HG02678 (cell line): ENCODE measurements around the gene APBB2.

Experiments
- ATAC-seq: cut with Tn5 transposase; IDR thresholded peaks from one replicate; pipeline ENCODE4 v1.9.1; 2021; ENCODE audit warnings: mild to moderate bottlenecking, moderate library complexity; ENCODE audit not compliant: unreplicated experiment

The APBB2 gene

DNA sequence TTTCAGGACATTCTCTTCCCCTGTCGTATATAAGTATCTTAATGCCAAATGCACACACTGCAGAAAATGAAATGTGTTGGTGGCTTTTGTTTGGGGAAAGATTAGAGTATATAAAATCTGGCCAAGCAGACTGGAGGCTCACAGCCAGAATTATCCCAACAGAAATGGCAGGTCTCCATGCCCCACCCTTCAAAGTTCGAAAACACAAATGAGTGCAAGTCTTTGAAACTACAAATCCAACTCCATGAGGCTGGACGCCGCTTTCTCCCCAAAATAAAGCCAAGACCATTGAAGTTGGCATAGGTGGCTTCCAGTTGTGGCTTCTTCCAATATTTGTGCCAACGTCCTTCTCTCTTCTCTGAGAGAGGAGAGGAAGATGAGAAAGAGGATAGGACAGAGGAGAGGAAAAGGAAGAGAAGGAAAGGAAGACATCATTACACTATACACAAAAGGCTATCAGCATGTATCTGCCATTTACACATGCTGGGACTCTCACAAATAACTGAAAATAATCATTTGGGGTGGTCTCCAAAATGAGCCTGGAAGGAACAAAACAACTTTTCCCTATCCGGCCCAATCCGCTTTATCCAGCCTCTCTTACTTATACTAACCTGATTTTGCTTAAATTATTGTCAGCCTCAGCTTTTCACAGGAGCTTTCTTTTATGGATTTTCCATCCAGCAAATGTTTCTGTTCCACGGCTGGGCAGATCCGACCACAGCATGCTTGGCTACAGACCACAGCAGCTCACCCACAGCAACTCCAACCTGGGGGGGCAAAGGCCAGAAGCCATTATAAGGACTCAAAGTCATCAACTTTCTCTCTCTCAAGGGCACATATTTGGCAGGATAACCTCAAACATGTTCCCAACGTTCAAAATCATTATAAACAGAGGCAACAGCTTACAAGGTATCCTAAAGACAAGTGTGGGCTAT is 71.7 kb downstream of the APBB2 start:
- ATAC-seq = no peak

GRCh38 chr4:41141900-41142299 is 72.4 kb downstream of the APBB2 start:
- no peak for ATAC-seq

DNA sequence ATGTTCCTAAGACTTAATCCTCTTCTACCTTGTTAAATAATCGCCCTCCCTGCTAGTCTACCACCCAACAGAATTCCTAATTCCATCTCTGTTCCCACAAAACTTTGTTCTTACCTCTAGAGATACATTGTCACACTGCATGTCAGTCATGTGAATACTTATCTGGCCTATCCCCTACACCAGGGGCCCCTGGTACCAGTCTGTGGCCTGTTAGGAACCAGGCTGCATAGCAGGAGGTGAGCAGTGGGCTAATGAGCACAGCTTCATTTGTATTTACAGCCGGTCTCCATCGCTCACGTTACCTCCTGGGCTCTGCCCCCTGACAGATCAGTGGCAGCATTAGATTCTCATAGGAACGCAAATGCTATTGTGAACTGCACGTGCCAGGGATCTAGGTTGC is 73.9 kb downstream of the APBB2 start:
- no peak for ATAC-seq

- ATAC-seq = no peak
These were observed 76.5 kb downstream of the APBB2 start for GRCh38 chr4:41137879-41138278.

- ATAC-seq = no peak
These were observed 77.9 kb downstream of the APBB2 start for GRCh38 chr4:41136456-41136855.

GRCh38 chr4:41135801-41136200 is 78.5 kb downstream of the APBB2 start:
- ATAC-seq = no peak

GRCh38 chr4:41134581-41134980 is 79.8 kb downstream of the APBB2 start:
- ATAC-seq = no peak

DNA sequence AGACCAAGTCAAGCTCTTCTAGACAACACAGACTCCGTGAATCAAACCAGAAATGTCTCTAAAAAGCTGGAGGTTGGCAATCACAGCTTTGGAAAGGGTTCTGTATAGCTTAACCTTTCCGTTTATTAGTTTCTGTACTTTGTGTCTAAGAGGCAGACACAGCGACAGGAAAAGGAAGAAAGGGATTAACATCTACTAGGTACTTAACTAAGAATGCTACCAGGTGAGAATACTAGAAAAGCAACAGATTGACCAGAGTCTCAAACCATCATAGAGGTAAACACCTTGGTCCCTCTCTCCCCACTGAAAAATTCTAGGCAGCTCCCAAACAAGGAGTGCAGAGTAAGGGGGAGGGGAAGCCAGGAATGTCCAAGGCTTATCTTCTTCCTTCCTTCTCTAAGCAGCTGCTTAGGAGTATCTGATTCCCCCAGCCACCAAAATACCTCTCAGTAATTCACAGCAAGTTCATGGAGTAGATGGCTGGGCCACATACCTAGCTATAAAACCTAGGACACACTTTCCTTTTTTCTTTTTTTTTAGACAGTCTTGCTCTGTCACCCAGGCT is 80.8 kb downstream of the APBB2 start:
- ATAC-seq = no peak

DNA sequence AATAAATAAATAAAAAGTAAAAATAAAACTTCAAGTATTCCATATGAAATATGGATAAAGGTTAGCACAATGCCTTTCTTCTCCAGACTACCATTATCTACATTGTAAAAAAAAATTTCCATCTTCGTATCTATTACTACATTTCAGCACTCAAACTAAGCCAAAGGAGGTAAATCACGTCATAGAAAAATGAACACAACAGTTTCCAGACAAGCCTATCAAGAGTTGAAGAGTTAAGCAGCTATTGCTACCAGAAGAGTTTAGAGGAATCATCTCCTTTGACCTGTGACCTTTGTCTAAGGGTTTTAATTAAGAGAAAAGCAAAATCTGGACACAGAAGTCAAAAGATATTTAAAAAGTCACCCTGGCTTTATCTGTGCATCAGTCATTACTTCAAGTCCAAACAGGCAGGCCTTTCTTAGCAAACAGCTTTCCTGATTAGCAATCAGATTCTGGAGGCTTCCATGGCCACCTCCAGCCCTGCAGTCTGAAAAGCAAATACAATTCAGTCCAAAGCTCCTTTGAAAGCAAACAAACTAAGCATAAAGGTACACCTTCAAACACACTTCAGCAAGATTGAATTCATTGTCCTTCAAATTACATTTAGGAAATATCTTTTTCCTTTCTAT is 82.2 kb downstream of the APBB2 start:
- no peak for ATAC-seq

DNA sequence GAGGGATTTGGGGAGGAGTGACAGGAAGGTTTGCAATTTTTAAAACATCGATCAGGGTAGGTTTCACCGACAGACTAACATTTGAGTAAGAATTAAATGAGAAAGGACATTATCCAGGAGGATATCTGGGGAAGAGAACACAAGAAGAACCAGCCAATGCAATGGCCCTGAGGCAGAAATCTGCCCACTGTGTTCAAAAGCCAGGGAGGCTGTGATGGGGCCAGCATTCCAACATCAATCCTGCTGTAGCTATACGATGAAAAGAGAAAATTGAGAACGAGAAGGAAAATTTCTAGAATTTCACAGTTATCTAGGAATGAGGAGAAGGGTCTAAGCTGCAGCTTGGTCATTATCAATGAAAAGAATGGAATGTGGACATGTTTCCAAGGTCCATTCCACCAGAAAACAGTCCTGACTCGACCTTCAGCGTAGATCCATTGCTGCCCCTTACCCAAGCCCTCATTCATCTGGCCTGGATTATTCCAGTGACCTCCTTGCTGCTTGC is 84.4 kb downstream of the APBB2 start:
- ATAC-seq = no peak

GRCh38 chr4:41129128-41129754 is 85.1 kb downstream of the APBB2 start:
- ATAC-seq = no peak

- no peak for ATAC-seq
These were observed 88.6 kb downstream of the APBB2 start for GRCh38 chr4:41125558-41126311.

GRCh38 chr4:41124916-41125548 is 89.3 kb downstream of the APBB2 start:
- no peak for ATAC-seq

- ATAC-seq = no peak
These were observed 91.6 kb downstream of the APBB2 start for GRCh38 chr4:41122775-41123174.

DNA sequence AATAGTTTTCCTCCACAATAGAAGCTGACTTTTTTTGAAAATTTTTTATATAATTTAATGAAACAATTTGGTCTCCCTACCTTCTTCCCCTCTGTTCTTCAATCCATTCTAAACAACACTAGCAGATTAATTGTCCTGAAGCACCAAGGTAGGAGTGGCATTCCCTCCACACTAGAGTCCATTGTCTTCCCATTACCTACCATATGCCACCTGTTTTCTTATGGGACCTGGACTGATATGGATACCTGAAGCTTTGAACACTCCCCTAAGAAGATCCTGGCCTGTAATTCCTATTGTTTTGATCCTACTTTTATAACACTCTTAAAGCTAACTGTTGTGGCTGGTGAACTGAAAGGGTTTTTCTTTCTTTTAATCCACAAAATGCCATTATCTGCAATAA is 92.0 kb downstream of the APBB2 start:
- ATAC-seq = no peak

DNA sequence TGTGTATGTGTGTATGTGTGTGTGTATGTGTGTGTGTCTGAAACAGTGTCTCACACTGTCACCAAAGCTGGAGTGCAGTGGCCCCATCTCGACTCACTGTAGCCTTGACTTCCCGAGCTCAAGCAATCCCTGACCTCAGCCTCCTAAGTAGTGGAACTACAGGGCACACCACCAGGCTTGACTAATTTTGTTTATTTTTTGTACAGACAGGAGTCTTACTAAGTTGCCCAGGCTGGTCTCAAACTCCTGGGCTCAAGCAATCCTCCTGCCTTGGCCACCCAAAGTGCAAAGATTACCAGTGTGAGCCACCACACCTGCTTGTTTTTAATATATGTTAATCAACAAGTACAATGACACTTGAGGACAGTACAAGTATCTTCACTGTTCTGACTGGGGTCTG is 92.4 kb downstream of the APBB2 start:
- ATAC-seq = no peak

- no peak for ATAC-seq
These were observed 93.8 kb downstream of the APBB2 start for GRCh38 chr4:41120297-41121217.

DNA sequence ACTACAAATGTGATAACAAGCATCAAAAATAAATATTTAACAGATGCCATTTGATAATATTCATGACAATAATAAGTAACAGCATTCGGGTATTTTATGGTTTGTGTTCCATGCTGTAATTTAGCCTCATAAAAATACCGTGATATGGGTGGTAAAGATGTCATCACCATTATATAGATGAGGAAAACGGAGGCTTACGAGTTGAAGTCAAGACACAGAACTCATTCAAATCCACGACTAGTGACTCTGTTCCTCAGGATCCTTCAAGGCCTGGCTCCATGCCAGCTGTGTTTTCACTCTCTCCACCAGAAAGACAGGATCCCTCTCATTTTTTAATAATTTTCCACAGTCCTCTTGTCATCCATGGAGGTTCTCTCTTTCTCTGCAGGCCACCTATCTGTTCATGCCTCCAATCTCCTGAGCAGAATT is 94.5 kb downstream of the APBB2 start:
- ATAC-seq = no peak

GRCh38 chr4:41111791-41112190 is 102.6 kb downstream of the APBB2 start:
- no peak for ATAC-seq
